IMR-90 (cell line): Measurements from ENCODE around the gene MMP27. TPM values are rescaled to one million over a fixed set of nuclear protein-coding genes. Genes with fewer than 3 reads are reported as not detected.

Source experiments
- ATAC-seq: fragments of 200-7000 bp; cut with Tn5 transposase; 2 replicates; pipeline ENCODE4 v1.9.1; 2020; ENCODE audit warnings: low read depth, mild to moderate bottlenecking, moderate library complexity
- BruUV-seq: library from RNA; stranded (reverse); fragments of 400-500 nt; replicated peaks from 2 replicates; lab custom pipeline; 2021; lab: Mats Ljungman, UMichigan
- CTCF ChIA-PET: fragments of 300-600 bp; formaldehyde crosslinking; extraction: SDS; loops from one replicate; lab custom pipeline; 2021; ENCODE audit warnings: antibody characterized with exemption; lab: Yijun Ruan, JAX
- POLR2A ChIA-PET: fragments of 300-600 bp; sonication (Branson Sonifier 250); formaldehyde crosslinking; loops from one replicate; lab custom pipeline; 2022; ENCODE audit warnings: antibody characterized with exemption; ENCODE audit not compliant: unreplicated experiment; lab: Charles Lee
- DNase-seq: peaks from one replicate; pipeline ENCODE4 v3.0.0; 2013
- H2AFZ ChIP-seq: replicated peaks from 2 replicates; pipeline ENCODE3; 2013; ENCODE audit warnings: low read length, mild to moderate bottlenecking; ENCODE audit not compliant: poor library complexity
- H2AK5ac ChIP-seq: 2 replicates; pipeline ENCODE4 v1.6.1; 2013; ENCODE audit warnings: low read depth, low read length, inconsistent platforms
- H2AK9ac ChIP-seq: replicated peaks from 2 replicates; pipeline ENCODE3; 2013; ENCODE audit warnings: mild to moderate bottlenecking, low read depth, low read length, moderate library complexity; ENCODE audit not compliant: poor library complexity
- H2BK120ac ChIP-seq: 2 replicates; pipeline ENCODE4 v1.6.1; 2013; ENCODE audit warnings: low read depth, low read length, inconsistent platforms
- H2BK15ac ChIP-seq: 3 replicates; pipeline ENCODE4 v1.6.1; 2013; ENCODE audit warnings: low read depth, low read length, inconsistent platforms
- H2BK20ac ChIP-seq: 2 replicates; pipeline ENCODE4 v1.6.1; 2013; ENCODE audit warnings: low read depth, mild to moderate bottlenecking, inconsistent platforms, low read length, moderate library complexity
- H2BK5ac ChIP-seq: 2 replicates; pipeline ENCODE4 v1.6.1; 2013; ENCODE audit warnings: mild to moderate bottlenecking, low read depth, low read length, inconsistent platforms; ENCODE audit not compliant: poor library complexity, severe bottlenecking
- H3K14ac ChIP-seq: replicated peaks from 2 replicates; pipeline ENCODE4 v1.6.1; 2013; ENCODE audit warnings: low read depth, low read length, inconsistent platforms
- H3K18ac ChIP-seq: 2 replicates; pipeline ENCODE4 v1.6.1; 2013; ENCODE audit warnings: low read depth, low read length, control low read depth
- H3K23ac ChIP-seq: 2 replicates; pipeline ENCODE4 v1.6.1; 2013; ENCODE audit warnings: low read depth, low read length, inconsistent platforms
- H3K27ac ChIP-seq: 2 replicates; pipeline ENCODE4 v1.5.1; 2013; ENCODE audit warnings: mild to moderate bottlenecking, control low read depth, low read length; ENCODE audit not compliant: insufficient read depth
- H3K27me3 ChIP-seq: 2 replicates; pipeline ENCODE4 v1.6.1; 2013; ENCODE audit warnings: low read length; ENCODE audit not compliant: control insufficient read depth, insufficient read depth
- H3K36me3 ChIP-seq: 2 replicates; pipeline ENCODE4 v1.6.1; 2013; ENCODE audit warnings: low read length, mixed read lengths; ENCODE audit not compliant: control insufficient read depth, insufficient read depth
- H3K4ac ChIP-seq: 2 replicates; pipeline ENCODE4 v1.6.1; 2013; ENCODE audit warnings: low read depth, low read length, inconsistent platforms
- H3K4me1 ChIP-seq: 2 replicates; pipeline ENCODE4 v1.6.1; 2013; ENCODE audit warnings: low read length, mixed read lengths; ENCODE audit not compliant: control insufficient read depth, insufficient read depth
- H3K4me2 ChIP-seq: 2 replicates; pipeline ENCODE4 v1.6.1; 2013; ENCODE audit warnings: low read depth, mild to moderate bottlenecking, control low read depth, low read length, moderate library complexity
- H3K4me3 ChIP-seq: 2 replicates; pipeline ENCODE4 v1.5.1; 2013; ENCODE audit warnings: low read depth, mild to moderate bottlenecking, control low read depth, low read length, moderate library complexity; ENCODE audit not compliant: insufficient read depth
- H3K56ac ChIP-seq: 2 replicates; pipeline ENCODE4 v1.6.1; 2013; ENCODE audit warnings: low read length, inconsistent platforms; ENCODE audit not compliant: insufficient read depth; ENCODE audit errors: extremely low read depth
- H3K79me1 ChIP-seq, 2 experiments: 2 replicates each; pipeline ENCODE4 v1.6.1; 2013; ENCODE audit warnings: low read length in 2 of 2, inconsistent platforms in 1 of 2, low read depth in 1 of 2
- H3K9ac ChIP-seq: 2 replicates; pipeline ENCODE4 v1.6.1; 2013; ENCODE audit warnings: low read depth, low read length, control low read depth
- H3K9me1 ChIP-seq: 2 replicates; pipeline ENCODE4 v1.6.1; 2013; ENCODE audit warnings: low read length, inconsistent platforms; ENCODE audit not compliant: insufficient read depth
- H3K9me3 ChIP-seq: 2 replicates; pipeline ENCODE4 v1.6.1; 2013; ENCODE audit warnings: low read length; ENCODE audit not compliant: control insufficient read depth, insufficient read depth
- H4K20me1 ChIP-seq: 2 replicates; pipeline ENCODE4 v1.6.1; 2013; ENCODE audit warnings: low read length, inconsistent platforms; ENCODE audit not compliant: insufficient read depth
- H4K5ac ChIP-seq: 2 replicates; pipeline ENCODE4 v1.6.1; 2013; ENCODE audit warnings: mild to moderate bottlenecking, low read depth, low read length, control low read depth
- H4K8ac ChIP-seq, 2 experiments: 2 replicates each; pipeline ENCODE4 v1.6.1; 2013; ENCODE audit warnings: low read depth in 2 of 2, low read length in 2 of 2, control low read depth in 1 of 2, inconsistent platforms in 1 of 2
- H4K91ac ChIP-seq: 2 replicates; pipeline ENCODE4 v1.6.1; 2013; ENCODE audit warnings: low read depth, low read length, inconsistent platforms; ENCODE audit not compliant: insufficient read depth
- MAFK ChIP-seq: IDR thresholded peaks from 2 replicates; pipeline ENCODE4 v1.6.1; 2012; ENCODE audit warnings: low read depth, low read length, improper control_type of control experiment
- MAZ ChIP-seq: IDR thresholded peaks from 2 replicates; pipeline ENCODE4 v1.6.1; 2012; ENCODE audit warnings: low read depth, mild to moderate bottlenecking, low read length, improper control_type of control experiment, moderate library complexity, borderline replicate concordance
- MXI1 ChIP-seq: IDR thresholded peaks from 2 replicates; pipeline ENCODE4 v1.6.1; 2012; ENCODE audit warnings: low read depth, mild to moderate bottlenecking, low read length, moderate library complexity, borderline replicate concordance
- NFE2L2 ChIP-seq: fragments of 150-350 bp; IDR thresholded peaks from 2 replicates; pipeline ENCODE4 v1.6.1; 2016; ENCODE audit warnings: low read depth, mild to moderate bottlenecking, low read length
- RAD21 ChIP-seq: IDR thresholded peaks from 2 replicates; pipeline ENCODE4 v1.6.1; 2012; ENCODE audit warnings: low read length, improper control_type of control experiment
- RCOR1 ChIP-seq: IDR thresholded peaks from 2 replicates; pipeline ENCODE4 v1.6.1; 2012; ENCODE audit warnings: mild to moderate bottlenecking, low read length, improper control_type of control experiment; ENCODE audit not compliant: insufficient replicate concordance
- SMC3 ChIP-seq: fragments of 150-350 bp; IDR thresholded peaks from 2 replicates; pipeline ENCODE4 v1.6.1; 2016; ENCODE audit warnings: low read depth, mild to moderate bottlenecking, antibody characterized with exemption, low read length, moderate library complexity
- WGBS, 2 experiments: methylation state at CpG; one replicate each; pipeline versions ENCODE4 v1.1.5 to v1.1.7; 2013; ENCODE audit warnings: missing lambda C conversion rate in 2 of 2; ENCODE audit not compliant: insufficient read length in 1 of 2; ENCODE audit errors: extremely low coverage in 2 of 2; 5-methylcytosine and 5-hydroxymethylcytosine counted together
- dilution Hi-C: fragments of 300-500 bp; cut with HindIII; formaldehyde crosslinking; loops from one replicate; pipeline ENCODE4 v1.14.3; 2018; ENCODE audit warnings: low sequenced_read_pairs; ENCODE audit not compliant: unreplicated experiment
- in situ Hi-C: fragments of 300-500 bp; cut with MboI; formaldehyde crosslinking; loops from 3 replicates; pipeline ENCODE4 v1.14.3; 2019; ENCODE audit warnings: low sequenced_read_pairs, inconsistent platforms, mixed read lengths
- intact Hi-C: fragments of 100-400 bp; cut with micrococcal nuclease; formaldehyde crosslinking; loops from 2 replicates; pipeline ENCODE4 v1.10.0; 2022
- polyA plus RNA-seq, 3 experiments: library from polyadenylated mRNA; depleted of rRNA; stranded (reverse); fragments of >200 nt; gene quantifications; 2 replicates each; pipeline ENCODE4 v1.2.3, GENCODE V29; 2012; ENCODE audit warnings: low replicate concordance in 1 of 3
- total RNA-seq: library from RNA; depleted of rRNA; stranded (reverse); fragments of >200 nt; gene quantifications from 2 replicates; pipeline ENCODE4 v1.2.3, GENCODE V29; 2012

Gene MMP27
- total and polyA plus RNA-seq, 2 of the 4 experiments (the other 2 are of a cell fraction), result not detected

- in situ Hi-C loops (no loop called here), intact Hi-C loops (no loop called here), dilution Hi-C loops (no loop called here)
- H3K27me3 ChIP-seq, result no peaks in the 10 kb centered on the region; the same call in 1 of the 2 replicates
- no peak within 1 kb of the TSS for H3K4me3 ChIP-seq
- no peaks in the 10 kb centered on the region for H3K9me3 ChIP-seq
- no TSS peak for BruUV-seq
- H2AK5ac ChIP-seq, result no peak within 1 kb of the TSS
- H2BK120ac ChIP-seq, result peak within 1 kb of the TSS; percentile 1; the same call in 1 of the 2 replicates
- no peak within 1 kb of the TSS for H3K56ac ChIP-seq
- H3K14ac ChIP-seq, result peak within 1 kb of the TSS; percentile 50; the same call in 1 of the 2 replicates
- no peak within 1 kb of the TSS for H4K5ac ChIP-seq
- WGBS, 2 experiments, result no CpG with 5 or more reads among the region's 2 CpGs
- TF ChIP-seq MXI1, result no peak
- no peak for TF ChIP-seq MAZ
- no peak for TF ChIP-seq MAFK
- TF ChIP-seq RAD21, result no peak
- no peak for TF ChIP-seq NFE2L2
- TF ChIP-seq RCOR1, result no peak
- TF ChIP-seq SMC3, result no peak
- H3K27ac ChIP-seq, result no peak within 1 kb of the TSS
- H4K91ac ChIP-seq, result no peak within 1 kb of the TSS
- H3K79me1 ChIP-seq, result no peaks in the 10 kb centered on the region
- H3K23ac ChIP-seq, result no peak within 1 kb of the TSS; the same call in 1 of the 2 replicates
- ATAC-seq (peak; percentile 33; the same call in 1 of the 2 replicates), DNase-seq (peak; percentile 72)
- peak within 1 kb of the TSS in 1 of 2 experiments; percentile 20; a peak in 1 of 4 replicates for H4K8ac ChIP-seq
- no peak within 1 kb of the TSS for H2BK20ac ChIP-seq
- H3K4me1 ChIP-seq, result peaks cover 11% of the 10 kb centered on the region
- H3K4me2 ChIP-seq, result no peak within 1 kb of the TSS
- H4K20me1 ChIP-seq, result no peaks in the 10 kb centered on the region
- H2BK15ac ChIP-seq, result peak within 1 kb of the TSS; percentile 7; the same call in 1 of the 3 replicates
- no peak within 1 kb of the TSS for H2AFZ ChIP-seq
- H3K9ac ChIP-seq, result no peak within 1 kb of the TSS
- ChIA-PET POLR2A (interaction anchor here (0.6 kb wide), 1 partner anchor 597 kb away, joined by 3 read pairs; no protein-coding TSS in a partner anchor), CTCF (interaction anchor here (1.0 kb wide), 1 partner anchor 207 kb away, joined by 3 read pairs; no protein-coding TSS in a partner anchor)
- no peaks in the 10 kb centered on the region for H3K36me3 ChIP-seq
- no peak within 1 kb of the TSS; the same call in 1 of the 2 replicates for H3K4ac ChIP-seq
- no peak within 1 kb of the TSS for H2AK9ac ChIP-seq
- no peak within 1 kb of the TSS for H2BK5ac ChIP-seq
- no peak within 1 kb of the TSS for H3K18ac ChIP-seq
- H3K9me1 ChIP-seq, result no peaks in the 10 kb centered on the region; the same call in 1 of the 2 replicates
Observed at GRCh38 chr11:102724904-102725500, 19.4 kb upstream of the MMP27 start, which contains the start of gene MMP8. Gene MMP8 (minus strand): TSS chr11:102724954. CDS start chr11:102724855, 99 bp downstream.
